Natural killer cell (primary cell): ENCODE measurements around the gene CHIT1. TPM values are rescaled to one million over a fixed set of nuclear protein-coding genes. Genes with fewer than 3 reads are reported as not detected.

Source experiments
- ATAC-seq, 3 donors: fragments of 150-1000 bp in 2 of 3; fragments of 200-7000 bp in 1 of 3; cut with Tn5 transposase; 1 replicate in 1 of 3; 2 replicates in 2 of 3; pipeline ENCODE4 v1.10.0; 2021; ENCODE audit warnings: mild to moderate bottlenecking in 2 of 3, moderate library complexity in 2 of 3
- DNase-seq, 2 donors: peaks; one replicate each; pipeline versions ENCODE4 v3.0.0 to v3.0.0-alpha.2; 2013 to 2021; ENCODE audit warnings: mixed read lengths in 1 of 2
- H3K27ac ChIP-seq: one replicate; pipeline ENCODE4 v1.5.1; 2013; ENCODE audit warnings: mild to moderate bottlenecking, low read length
- H3K27me3 ChIP-seq: one replicate; pipeline ENCODE4 v1.6.1; 2013; ENCODE audit warnings: low read length; ENCODE audit not compliant: control insufficient read depth, insufficient read depth
- H3K36me3 ChIP-seq: one replicate; pipeline ENCODE4 v1.6.1; 2013; ENCODE audit warnings: low read length; ENCODE audit not compliant: control insufficient read depth, insufficient read depth
- H3K4me1 ChIP-seq: one replicate; pipeline ENCODE4 v1.6.1; 2013; ENCODE audit warnings: low read length; ENCODE audit not compliant: control insufficient read depth, insufficient read depth
- H3K4me3 ChIP-seq: one replicate; pipeline ENCODE4 v1.5.1; 2013; ENCODE audit warnings: low read length
- H3K9me3 ChIP-seq: one replicate; pipeline ENCODE4 v1.6.1; 2013; ENCODE audit warnings: low read length; ENCODE audit not compliant: control insufficient read depth, insufficient read depth
- H3K27ac Mint-ChIP-seq, 2 donors: one replicate each; pipeline ENCODE4 v1.8.0; 2022; ENCODE audit warnings: mild to moderate bottlenecking in 2 of 2, mixed read lengths in 2 of 2, moderate library complexity in 1 of 2
- H3K27me3 Mint-ChIP-seq, 2 donors: one replicate each; pipeline ENCODE4 v1.8.0; 2022; ENCODE audit warnings: low read depth in 2 of 2, mixed read lengths in 2 of 2
- H3K36me3 Mint-ChIP-seq: one replicate; pipeline ENCODE4 v1.8.0; 2022; ENCODE audit warnings: mixed read lengths
- H3K4me1 Mint-ChIP-seq, 2 donors: one replicate each; pipeline ENCODE4 v1.8.0; 2022; ENCODE audit warnings: mixed read lengths in 2 of 2
- H3K4me3 Mint-ChIP-seq: one replicate; pipeline ENCODE4 v1.8.0; 2022; ENCODE audit warnings: mild to moderate bottlenecking, moderate library complexity, mixed read lengths
- H3K9me3 Mint-ChIP-seq, 2 donors: one replicate each; pipeline ENCODE4 v1.8.0; 2022; ENCODE audit warnings: mixed read lengths in 2 of 2
- CTCF ChIP-seq: fragments of 200-600 bp; IDR thresholded peaks from one replicate; pipeline ENCODE4 v1.8.0; 2022; ENCODE audit warnings: antibody characterized with exemption
- WGBS: methylation state at CpG from one replicate; pipeline ENCODE4 v1.1.7; 2013; ENCODE audit warnings: missing lambda C conversion rate; ENCODE audit not compliant: insufficient coverage; 5-methylcytosine and 5-hydroxymethylcytosine counted together
- intact Hi-C: fragments of 100-400 bp; cut with micrococcal nuclease; formaldehyde crosslinking; loops from one replicate; pipeline ENCODE4 v1.14.2; 2022
- total RNA-seq, 4 donors: library from RNA; stranded (reverse); fragments of 120-200 nt in 1 of 4; gene quantifications; one replicate each; pipeline versions ENCODE4 v1.2.3 to v1.2.4, GENCODE V29; 2013 to 2022

The CHIT1 gene
- total RNA-seq, 3 donors from 2014 or later (not counting 1 experiment from before 2014, with no cell fraction given): 0.07 to 2.2 TPM; not detected in 1

- peak in 1 of 2 donors; percentile 11 for DNase-seq
- peaks cover 0 to 15% of the 10 kb centered on the region in 2 donors for H3K4me1 Mint-ChIP-seq
- no peaks in the 10 kb centered on the region for H3K27me3 ChIP-seq
- H3K27me3 Mint-ChIP-seq: peaks cover 4 to 22% of the 10 kb centered on the region in 2 donors
- WGBS: 58% methylated on average over 14 of the region's 14 CpGs
- H3K27ac Mint-ChIP-seq: peak overlapping the region in 1 of 2 donors; percentile 44
- no peaks in the 10 kb centered on the region for H3K36me3 ChIP-seq
- H3K4me3 ChIP-seq: no peak overlapping the region
- H3K9me3 Mint-ChIP-seq: no peaks in the 10 kb centered on the region
- no peaks in the 10 kb centered on the region for H3K36me3 Mint-ChIP-seq
- H3K4me1 ChIP-seq: no peaks in the 10 kb centered on the region
- H3K27ac ChIP-seq: no peak overlapping the region
- intact Hi-C loops: no loop called here
- no peak overlapping the region for H3K4me3 Mint-ChIP-seq
- no peaks in the 10 kb centered on the region for H3K9me3 ChIP-seq
- no peak for TF ChIP-seq CTCF
- no peak for ATAC-seq
Observed at GRCh38 chr1:203166192-203166940, 63.1 kb downstream of the CHIT1 start.

Other genes with a start within 250 kb of the CHIT1 start
- 100 to 1,000 TPM; 127 to 147 (median 143) TPM for gene TMEM183A, start 222.3 kb downstream of the CHIT1 start, total RNA-seq
- gene PPFIA4, start 203.2 kb downstream of the CHIT1 start, total RNA-seq: under 1 TPM; 0.18 to 0.88 (median 0.33) TPM
- gene MYOG, start 143.7 kb downstream of the CHIT1 start, total RNA-seq: not detected
- not detected for gene ADORA1, start 101.9 kb downstream of the CHIT1 start, total RNA-seq
- gene MYBPH, start 53.8 kb downstream of the CHIT1 start, total RNA-seq: not detected
- 1 to 10 TPM in 1 of 3 donors, not detected in 2; 1.0 TPM for gene CHI3L1, start 43.0 kb downstream of the CHIT1 start, total RNA-seq
- 1,000 to 10,000 TPM in 1 of 3 donors, 100 to 1,000 TPM in 2; 499 to 1,024 (median 851) TPM for gene BTG2, start 75.8 kb upstream of the CHIT1 start, total RNA-seq
- gene FMOD, start 121.4 kb upstream of the CHIT1 start, total RNA-seq: not detected
- not detected for gene PRELP, start 246.1 kb upstream of the CHIT1 start, total RNA-seq